H9 (cell line): Measurements from ENCODE around the gene POLR3B. TPM values are rescaled to one million over a fixed set of nuclear protein-coding genes. Genes with fewer than 3 reads are reported as not detected.

Experiments
- DNase-seq: peaks from one replicate; pipeline ENCODE4 v3.0.0-alpha.2; 2017
- H2AFZ ChIP-seq: one replicate; pipeline ENCODE4 v1.6.1; 2013; ENCODE audit warnings: mild to moderate bottlenecking, low read length, control low read depth, moderate library complexity
- H2AK5ac ChIP-seq: 2 replicates; pipeline ENCODE4 v1.6.1; 2013; ENCODE audit warnings: low read length, control low read depth, mixed read lengths; ENCODE audit not compliant: insufficient read length
- H2BK120ac ChIP-seq: one replicate; pipeline ENCODE4 v1.6.1; 2013; ENCODE audit warnings: low read depth, mild to moderate bottlenecking, low read length, control low read depth, inconsistent platforms; ENCODE audit not compliant: poor library complexity, severe bottlenecking
- H2BK12ac ChIP-seq: 2 replicates; pipeline ENCODE4 v1.6.1; 2013; ENCODE audit warnings: low read length, control low read depth, mixed read lengths, low read depth; ENCODE audit not compliant: insufficient read length
- H2BK15ac ChIP-seq: 2 replicates; pipeline ENCODE4 v1.6.1; 2013; ENCODE audit warnings: low read depth, low read length, control low read depth
- H2BK20ac ChIP-seq: one replicate; pipeline ENCODE4 v1.6.1; 2013; ENCODE audit warnings: low read depth, mild to moderate bottlenecking, low read length, control low read depth, inconsistent platforms; ENCODE audit not compliant: poor library complexity, severe bottlenecking
- H2BK5ac ChIP-seq: 2 replicates; pipeline ENCODE4 v1.6.1; 2013; ENCODE audit warnings: low read length, control low read depth, mixed read lengths; ENCODE audit not compliant: insufficient read length
- H3K14ac ChIP-seq: 2 replicates; pipeline ENCODE4 v1.6.1; 2013; ENCODE audit warnings: low read length, control low read depth; ENCODE audit not compliant: insufficient read depth
- H3K18ac ChIP-seq: 2 replicates; pipeline ENCODE4 v1.6.1; 2013; ENCODE audit warnings: low read depth, mild to moderate bottlenecking, mixed read lengths, low read length, control low read depth; ENCODE audit not compliant: insufficient read length
- H3K23ac ChIP-seq: 2 replicates; pipeline ENCODE4 v1.6.1; 2013; ENCODE audit warnings: low read length, control low read depth, mixed read lengths, low read depth; ENCODE audit not compliant: insufficient read length
- H3K23me2 ChIP-seq: 2 replicates; pipeline ENCODE4 v1.6.1; 2013; ENCODE audit warnings: low read depth, mild to moderate bottlenecking, mixed read lengths, low read length, control low read depth; ENCODE audit not compliant: insufficient read length, poor library complexity, severe bottlenecking
- H3K27ac ChIP-seq: 2 replicates; pipeline ENCODE4 v1.5.1; 2013; ENCODE audit warnings: low read length, control low read depth, mixed read lengths, low read depth; ENCODE audit not compliant: insufficient read length
- H3K27me3 ChIP-seq: 2 replicates; pipeline ENCODE4 v1.6.1; 2013; ENCODE audit warnings: low read length, control low read depth, inconsistent platforms; ENCODE audit not compliant: insufficient read depth
- H3K4ac ChIP-seq: 2 replicates; pipeline ENCODE4 v1.6.1; 2013; ENCODE audit warnings: low read depth, mild to moderate bottlenecking, control low read depth, inconsistent platforms, low read length, moderate library complexity
- H3K4me1 ChIP-seq: 2 replicates; pipeline ENCODE4 v1.6.1; 2013; ENCODE audit warnings: low read length, control low read depth, inconsistent platforms; ENCODE audit not compliant: insufficient read depth
- H3K4me2 ChIP-seq: 2 replicates; pipeline ENCODE4 v1.6.1; 2013; ENCODE audit warnings: low read length, control low read depth, mixed read lengths; ENCODE audit not compliant: insufficient read length, insufficient read depth
- H3K56ac ChIP-seq: 2 replicates; pipeline ENCODE4 v1.6.1; 2013; ENCODE audit warnings: low read depth, mild to moderate bottlenecking, mixed read lengths, low read length, control low read depth; ENCODE audit not compliant: insufficient read length
- H3K79me1 ChIP-seq: 2 replicates; pipeline ENCODE4 v1.6.1; 2013; ENCODE audit warnings: low read depth, mild to moderate bottlenecking, moderate library complexity, low read length, control low read depth, inconsistent platforms; ENCODE audit not compliant: insufficient read depth, poor library complexity, severe bottlenecking
- H3K79me2 ChIP-seq: 2 replicates; pipeline ENCODE4 v1.6.1; 2013; ENCODE audit warnings: low read length, control low read depth, inconsistent platforms; ENCODE audit not compliant: insufficient read depth
- H3K9ac ChIP-seq: 2 replicates; pipeline ENCODE4 v1.6.1; 2013; ENCODE audit warnings: low read length, control low read depth, mixed read lengths; ENCODE audit not compliant: insufficient read length; ENCODE audit errors: extremely low read depth
- H3K9me3 ChIP-seq: one replicate; pipeline ENCODE4 v1.6.1; 2013; ENCODE audit warnings: low read depth, low read length, inconsistent platforms; ENCODE audit not compliant: control insufficient read depth
- H3T11ph ChIP-seq: one replicate; pipeline ENCODE4 v1.6.1; 2013; ENCODE audit warnings: mild to moderate bottlenecking, low read length, control low read depth, inconsistent platforms
- H4K20me1 ChIP-seq: one replicate; pipeline ENCODE4 v1.6.1; 2013; ENCODE audit not compliant: control insufficient read depth, insufficient read length, insufficient read depth
- H4K5ac ChIP-seq: 2 replicates; pipeline ENCODE4 v1.6.1; 2013; ENCODE audit warnings: low read depth, mild to moderate bottlenecking, mixed read lengths, low read length, control low read depth; ENCODE audit not compliant: insufficient read length
- H4K8ac ChIP-seq: replicated peaks from 2 replicates; pipeline ENCODE4 v1.6.1; 2013; ENCODE audit warnings: low read length, control low read depth, mixed read lengths, low read depth; ENCODE audit not compliant: insufficient read length
- H4K91ac ChIP-seq: 2 replicates; pipeline ENCODE4 v1.6.1; 2013; ENCODE audit warnings: low read depth, mild to moderate bottlenecking, moderate library complexity, mixed read lengths, low read length, control low read depth; ENCODE audit not compliant: insufficient read length
- H3K27ac Mint-ChIP-seq, 3 experiments: 2 replicates in 2 of 3; 3 replicates in 1 of 3; pipeline ENCODE4 v1.8.0; 2020 to 2021; ENCODE audit warnings: mixed read lengths in 3 of 3, mild to moderate bottlenecking in 1 of 3, moderate library complexity in 1 of 3
- H3K27me3 Mint-ChIP-seq: 2 replicates; pipeline ENCODE4 v1.8.0; 2021; ENCODE audit warnings: low read depth, mild to moderate bottlenecking, moderate library complexity, mixed read lengths
- H3K36me3 Mint-ChIP-seq, 3 experiments: 2 replicates in 2 of 3; 3 replicates in 1 of 3; pipeline ENCODE4 v1.8.0; 2020 to 2021; ENCODE audit warnings: low read depth in 3 of 3, mixed read lengths in 3 of 3; ENCODE audit not compliant: insufficient read depth in 1 of 3
- H3K4me1 Mint-ChIP-seq, 2 experiments: 2 replicates each; pipeline ENCODE4 v1.8.0; 2020; ENCODE audit warnings: mixed read lengths in 2 of 2
- H3K4me3 Mint-ChIP-seq, 2 experiments: 2 replicates in 1 of 2; 3 replicates in 1 of 2; pipeline ENCODE4 v1.8.0; 2020 to 2021; ENCODE audit warnings: mild to moderate bottlenecking in 2 of 2, mixed read lengths in 2 of 2, moderate library complexity in 1 of 2
- H3K9me3 Mint-ChIP-seq, 2 experiments: 2 replicates in 1 of 2; 3 replicates in 1 of 2; pipeline ENCODE4 v1.8.0; 2020; ENCODE audit warnings: mild to moderate bottlenecking in 2 of 2, mixed read lengths in 2 of 2, moderate library complexity in 1 of 2
- WGBS: extraction: QIAGEN DNeasy Blood & Tissue Kit; methylation state at CpG from one replicate; pipeline ENCODE4 v1.1.7; 2013; ENCODE audit warnings: missing lambda C conversion rate, low lambda C conversion rate, mixed read lengths; ENCODE audit not compliant: insufficient read length; ENCODE audit errors: extremely low coverage; 5-methylcytosine and 5-hydroxymethylcytosine counted together
- total RNA-seq: library from RNA; stranded (reverse); gene quantifications from 2 replicates; pipeline ENCODE4 v1.2.1, GENCODE V29; 2021
- TF ChIP-seq, protein P1 (sequence below): fragments of 200-600 bp; sonication (generic); conservative IDR thresholded peaks from 3 replicates; pipeline ENCODE4 v1.8.0; 2021; ENCODE audit warnings: antibody characterized with exemption, mild to moderate bottlenecking

Gene POLR3B
- total RNA-seq, 1 experiment from 2014 or later, result 13.4 TPM

DNA sequence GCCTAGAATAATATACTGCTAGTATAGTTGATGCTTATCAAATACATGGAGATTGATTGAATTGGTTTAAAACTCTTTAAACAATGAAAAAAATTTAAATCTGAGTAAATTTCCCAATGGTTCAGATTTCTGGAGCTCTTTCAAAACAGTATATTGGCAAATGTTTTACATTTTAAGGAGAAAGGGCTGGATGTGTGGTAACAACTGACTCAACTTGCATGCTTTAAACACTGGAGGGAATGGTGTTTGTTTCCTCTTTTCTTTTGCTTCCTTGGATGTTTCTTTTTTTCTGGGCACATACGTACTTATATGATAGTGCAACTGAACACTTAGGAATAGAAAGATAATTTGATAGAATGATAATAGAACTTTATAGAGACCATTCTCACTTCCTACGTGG lies 151.4 kb downstream of the POLR3B start:
- Histone ChIP-seq H3K56ac (no peak overlapping the region), H3K27ac (no peak overlapping the region), H2BK12ac (no peak overlapping the region), H2AFZ (no peak overlapping the region), H3K18ac (no peak overlapping the region), H2BK120ac (no peak overlapping the region), H3K9me3 (no peaks in the 10 kb centered on the region), H2BK15ac (no peak overlapping the region), H2AK5ac (no peak overlapping the region), H4K8ac (no peak overlapping the region), H3K23ac (no peak overlapping the region), H2BK5ac (no peak overlapping the region), H4K20me1 (no peaks in the 10 kb centered on the region), H4K91ac (no peak overlapping the region), H3K23me2 (no peaks in the 10 kb centered on the region), H3T11ph (no peak overlapping the region), H3K79me2 (no peaks in the 10 kb centered on the region), H3K4me1 (no peaks in the 10 kb centered on the region; the same call in 1 of the 2 replicates), H3K4me2 (no peak overlapping the region), H3K27me3 (no peaks in the 10 kb centered on the region), H3K4ac (no peak overlapping the region), H3K9ac (no peak overlapping the region), H4K5ac (no peak overlapping the region), H3K14ac (no peak overlapping the region), H2BK20ac (no peak overlapping the region), H3K79me1 (no peaks in the 10 kb centered on the region)
- peaks cover 0 to 9% (median 0%) of the 10 kb centered on the region in 3 experiments; a peak in 3 of 7 replicates for H3K36me3 Mint-ChIP-seq
- DNase-seq, result no peak
- H3K4me3 Mint-ChIP-seq, result no peak overlapping the region
- TF ChIP-seq, protein P1, sequence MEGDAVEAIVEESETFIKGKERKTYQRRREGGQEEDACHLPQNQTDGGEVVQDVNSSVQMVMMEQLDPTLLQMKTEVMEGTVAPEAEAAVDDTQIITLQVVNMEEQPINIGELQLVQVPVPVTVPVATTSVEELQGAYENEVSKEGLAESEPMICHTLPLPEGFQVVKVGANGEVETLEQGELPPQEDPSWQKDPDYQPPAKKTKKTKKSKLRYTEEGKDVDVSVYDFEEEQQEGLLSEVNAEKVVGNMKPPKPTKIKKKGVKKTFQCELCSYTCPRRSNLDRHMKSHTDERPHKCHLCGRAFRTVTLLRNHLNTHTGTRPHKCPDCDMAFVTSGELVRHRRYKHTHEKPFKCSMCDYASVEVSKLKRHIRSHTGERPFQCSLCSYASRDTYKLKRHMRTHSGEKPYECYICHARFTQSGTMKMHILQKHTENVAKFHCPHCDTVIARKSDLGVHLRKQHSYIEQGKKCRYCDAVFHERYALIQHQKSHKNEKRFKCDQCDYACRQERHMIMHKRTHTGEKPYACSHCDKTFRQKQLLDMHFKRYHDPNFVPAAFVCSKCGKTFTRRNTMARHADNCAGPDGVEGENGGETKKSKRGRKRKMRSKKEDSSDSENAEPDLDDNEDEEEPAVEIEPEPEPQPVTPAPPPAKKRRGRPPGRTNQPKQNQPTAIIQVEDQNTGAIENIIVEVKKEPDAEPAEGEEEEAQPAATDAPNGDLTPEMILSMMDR, result no peak
- H3K9me3 Mint-ChIP-seq, result no peaks in the 10 kb centered on the region; a peak in 1 of 5 replicates
- no peak overlapping the region for H3K27ac Mint-ChIP-seq
- no peaks in the 10 kb centered on the region for H3K27me3 Mint-ChIP-seq
- H3K4me1 Mint-ChIP-seq, result peaks cover 11 to 12% of the 10 kb centered on the region in 2 experiments
- WGBS, result no CpG with 5 or more reads among the region's 2 CpGs
